K562 (cell line): ENCODE measurements around the gene ZDHHC19. TPM values are rescaled to one million over a fixed set of nuclear protein-coding genes. Genes with fewer than 3 reads are reported as not detected.
A peak's percentile ranks its signal among the peaks of the same experiment; 100 is the strongest.

ENCODE experiments used
- ARID2 ChIP-seq: fragments of 450-650 bp; IDR thresholded peaks from 2 replicates; pipeline ENCODE4 v1.6.1; 2017; ENCODE audit warnings: antibody characterized with exemption, mild to moderate bottlenecking
- MAZ ChIP-seq, 2 experiments: fragments of 450-650 bp in 1 of 2; sonication (generic) in 1 of 2; formaldehyde crosslinking; IDR thresholded peaks in 1 of 2; conservative IDR thresholded peaks in 1 of 2; 2 replicates each; pipeline versions ENCODE4 v1.4.0 to v1.5.0; 2020; ENCODE audit warnings: mild to moderate bottlenecking in 1 of 2, missing genetic modification reagents in 1 of 2
- TOE1 ChIP-seq, 2 experiments: fragments of 450-650 bp in 1 of 2; sonication (generic) in 1 of 2; formaldehyde crosslinking in 1 of 2; IDR thresholded peaks; 2 replicates each; pipeline versions ENCODE4 v1.7.1 to v1.8.0; 2016 to 2022; ENCODE audit warnings: borderline replicate concordance in 2 of 2, mild to moderate bottlenecking in 2 of 2, antibody characterized with exemption in 1 of 2, inconsistent platforms in 1 of 2, low read depth in 1 of 2, missing genetic modification reagents in 1 of 2, moderate library complexity in 1 of 2
- ZNF3 ChIP-seq: fragments of 250-450 bp; sonication (Bioruptor Pico); IDR thresholded peaks from 2 replicates; pipeline ENCODE4 v1.5.0; 2021; ENCODE audit warnings: mild to moderate bottlenecking, moderate library complexity
- polyA plus RNA-seq, 8 experiments: library from polyadenylated mRNA; depleted of rRNA in 4 of 8; stranded (reverse) in 5 of 8; unstranded in 3 of 8; fragments of >200 nt; fragmentation: Nextera tagmentation in 2 of 8; fragmentation: Illumina TruSeq in 1 of 8; extraction: Ambion mirVana in 2 of 8; extraction: Trizol in 1 of 8; gene quantifications; 2 replicates each; pipeline versions ENCODE4 v1.2.1 to v1.2.3, GENCODE V29; 2011 to 2014; ENCODE audit warnings: inconsistent platforms in 1 of 8, missing spikeins in 1 of 8
- total RNA-seq, 7 experiments: library from RNA; depleted of rRNA in 6 of 7; stranded (reverse); fragments of >200 nt in 6 of 7; fragmentation: Illumina TruSeq in 2 of 7; extraction: Trizol in 2 of 7; gene quantifications; 2 replicates each; pipeline versions ENCODE4 v1.2.1 to v1.2.3, GENCODE V29; 2011 to 2021; ENCODE audit warnings: low replicate concordance in 1 of 7
- TF ChIP-seq, protein P1 (sequence below): fragments of 450-650 bp; IDR thresholded peaks from 2 replicates; pipeline ENCODE4 v1.6.1; 2016; ENCODE audit warnings: borderline replicate concordance
- TF ChIP-seq, protein P2 (sequence below), 2 experiments: IDR thresholded peaks; 2 replicates each; pipeline ENCODE4 v1.6.1; 2011; ENCODE audit warnings: borderline replicate concordance in 1 of 2, control low read depth in 1 of 2, low read depth in 1 of 2, low read length in 1 of 2, mild to moderate bottlenecking in 1 of 2, mixed read lengths in 1 of 2, moderate library complexity in 1 of 2; ENCODE audit not compliant: insufficient read depth in 1 of 2, insufficient read length in 1 of 2, poor library complexity in 1 of 2, severe bottlenecking in 1 of 2; ENCODE audit errors: extremely low read depth in 1 of 2

Gene ZDHHC19
- total and polyA plus RNA-seq, 9 of the 15 experiments (the other 6 are each of a cell fraction or from before 2014, with no cell fraction given) = 0.40 to 5.5 (median 1.1) TPM

DNA sequence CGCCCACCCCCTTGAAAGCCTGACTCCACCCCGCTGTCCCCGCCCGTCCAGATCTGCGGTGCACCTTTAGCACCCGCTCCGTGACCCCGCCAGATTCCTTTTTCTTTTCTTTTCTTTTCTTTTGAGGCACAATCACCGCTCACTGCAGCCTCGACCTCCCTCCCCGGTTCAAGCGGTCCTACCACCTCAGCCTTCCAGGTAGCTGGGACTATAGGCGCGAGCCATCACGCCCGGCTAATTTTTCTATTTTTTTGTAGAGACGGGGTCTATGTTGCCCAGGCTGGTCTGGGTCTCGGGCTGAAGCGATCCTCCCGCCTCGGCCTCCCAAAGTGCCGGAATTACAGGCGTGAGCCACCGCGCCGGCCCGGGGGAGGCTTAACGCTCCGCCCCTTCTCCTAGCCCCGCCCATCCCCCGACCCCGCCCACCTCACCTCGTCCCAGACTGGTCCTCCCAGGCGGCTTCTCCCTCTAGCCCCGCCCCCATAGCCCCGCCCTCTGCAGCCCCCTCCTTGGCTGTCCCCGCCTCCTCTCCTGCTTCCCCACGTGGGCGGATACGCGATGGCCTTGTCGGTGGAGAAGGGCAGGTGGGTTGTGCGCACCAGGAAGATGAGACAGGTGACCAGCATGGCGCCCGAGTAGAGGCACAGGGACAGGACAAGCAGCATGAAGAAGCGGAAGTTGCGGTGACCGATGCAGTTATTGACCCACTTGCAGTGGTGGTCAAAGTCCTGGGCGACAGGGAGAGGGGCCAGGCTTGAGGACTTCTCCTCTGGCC is 3.2 kb downstream of the ZDHHC19 start (continued):
- TF ChIP-seq, protein P1, sequence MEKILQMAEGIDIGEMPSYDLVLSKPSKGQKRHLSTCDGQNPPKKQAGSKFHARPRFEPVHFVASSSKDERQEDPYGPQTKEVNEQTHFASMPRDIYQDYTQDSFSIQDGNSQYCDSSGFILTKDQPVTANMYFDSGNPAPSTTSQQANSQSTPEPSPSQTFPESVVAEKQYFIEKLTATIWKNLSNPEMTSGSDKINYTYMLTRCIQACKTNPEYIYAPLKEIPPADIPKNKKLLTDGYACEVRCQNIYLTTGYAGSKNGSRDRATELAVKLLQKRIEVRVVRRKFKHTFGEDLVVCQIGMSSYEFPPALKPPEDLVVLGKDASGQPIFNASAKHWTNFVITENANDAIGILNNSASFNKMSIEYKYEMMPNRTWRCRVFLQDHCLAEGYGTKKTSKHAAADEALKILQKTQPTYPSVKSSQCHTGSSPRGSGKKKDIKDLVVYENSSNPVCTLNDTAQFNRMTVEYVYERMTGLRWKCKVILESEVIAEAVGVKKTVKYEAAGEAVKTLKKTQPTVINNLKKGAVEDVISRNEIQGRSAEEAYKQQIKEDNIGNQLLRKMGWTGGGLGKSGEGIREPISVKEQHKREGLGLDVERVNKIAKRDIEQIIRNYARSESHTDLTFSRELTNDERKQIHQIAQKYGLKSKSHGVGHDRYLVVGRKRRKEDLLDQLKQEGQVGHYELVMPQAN = peak; percentile 59
- TF ChIP-seq ARID2 (0 out of 2 replicates have a peak, but pooled peaks have one; percentile 16), MAZ (CRISPR knock-in tag; conservative IDR thresholded peaks at IDR 0.05 in 1 of 2, IDR thresholded peaks at IDR 0.05 in 1 of 2) (peak in 1 of 2 experiments; percentile 72; a peak in 2 of 4 replicates), TOE1 (IDR thresholded peaks at IDR 0.05; ENCODE audit: borderline replicate concordance) (peak; percentile 63; the same call in 1 of the 2 replicates), TOE1 (CRISPR knock-in tag; IDR thresholded peaks at IDR 0.05; ENCODE audit: borderline replicate concordance, low read depth) (no peak), ZNF3 (no peak)
- TF ChIP-seq, protein P2, sequence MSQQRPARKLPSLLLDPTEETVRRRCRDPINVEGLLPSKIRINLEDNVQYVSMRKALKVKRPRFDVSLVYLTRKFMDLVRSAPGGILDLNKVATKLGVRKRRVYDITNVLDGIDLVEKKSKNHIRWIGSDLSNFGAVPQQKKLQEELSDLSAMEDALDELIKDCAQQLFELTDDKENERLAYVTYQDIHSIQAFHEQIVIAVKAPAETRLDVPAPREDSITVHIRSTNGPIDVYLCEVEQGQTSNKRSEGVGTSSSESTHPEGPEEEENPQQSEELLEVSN (IDR thresholded peaks at IDR 0.05; ENCODE audit: borderline replicate concordance in 1 of 2, extremely low read depth in 1 of 2, insufficient read depth in 1 of 2, insufficient read length in 1 of 2, low read depth in 1 of 2, low read length in 1 of 2, poor library complexity in 1 of 2, severe bottlenecking in 1 of 2) = peak; percentile 65 to 82
